DMS79 treated with DMSO at 0.1 percent for 48 hours (cell line): Measurements from ENCODE around the gene LUZP2.
"Not testable (repeated sequence)": the region's sequence is repeated elsewhere in the genome, so short reads cannot be mapped to it uniquely, and the experiment has no call there.

Source experiments
- DNase-seq: peaks from one replicate; lab custom pipeline; 2025; lab: John Stamatoyannopoulos, UW

The LUZP2 gene

GRCh38 chr11:24900960-24901549, 404.2 kb downstream of the LUZP2 start:
- DNase-seq, result no peak

DNA sequence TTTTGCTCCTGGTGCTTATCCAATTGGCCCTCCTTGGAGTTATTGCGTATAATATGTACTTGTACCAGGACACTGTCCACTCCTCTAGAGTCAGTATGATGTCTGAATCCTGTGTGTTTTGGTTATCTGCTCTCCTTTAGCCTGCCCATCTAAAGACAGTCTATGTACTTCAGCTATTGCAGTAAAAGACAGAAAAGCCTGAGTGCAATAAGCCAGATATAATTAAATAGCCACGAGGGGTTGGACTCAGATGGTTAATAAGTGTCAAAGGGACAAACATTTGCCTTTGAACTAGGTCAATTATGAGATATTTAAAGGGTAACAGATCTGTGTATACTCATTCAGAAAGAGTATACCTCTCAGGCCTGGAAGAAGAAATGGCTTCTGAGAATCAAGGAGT, 406.7 kb downstream of the LUZP2 start:
- DNase-seq, result no peak

DNA sequence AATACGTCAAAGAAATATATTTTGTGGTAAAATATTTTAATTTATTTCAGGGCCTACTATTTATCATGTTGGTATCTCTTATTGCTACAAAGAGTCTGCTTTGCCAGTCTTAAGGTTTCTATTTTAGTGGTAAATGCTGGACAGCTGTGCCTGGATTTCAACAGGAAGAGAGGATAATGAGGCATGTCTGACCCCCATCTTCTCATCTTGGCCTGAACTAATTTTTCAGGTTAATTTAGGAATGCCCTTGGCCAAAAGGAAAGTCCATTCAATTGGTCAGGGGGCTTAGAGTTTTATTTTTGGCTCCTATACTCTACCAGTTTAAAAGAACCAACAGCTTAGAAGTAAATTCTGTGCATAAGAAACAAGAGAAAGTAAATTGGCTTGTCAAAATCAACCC, 428.2 kb downstream of the LUZP2 start:
- no peak for DNase-seq

DNA sequence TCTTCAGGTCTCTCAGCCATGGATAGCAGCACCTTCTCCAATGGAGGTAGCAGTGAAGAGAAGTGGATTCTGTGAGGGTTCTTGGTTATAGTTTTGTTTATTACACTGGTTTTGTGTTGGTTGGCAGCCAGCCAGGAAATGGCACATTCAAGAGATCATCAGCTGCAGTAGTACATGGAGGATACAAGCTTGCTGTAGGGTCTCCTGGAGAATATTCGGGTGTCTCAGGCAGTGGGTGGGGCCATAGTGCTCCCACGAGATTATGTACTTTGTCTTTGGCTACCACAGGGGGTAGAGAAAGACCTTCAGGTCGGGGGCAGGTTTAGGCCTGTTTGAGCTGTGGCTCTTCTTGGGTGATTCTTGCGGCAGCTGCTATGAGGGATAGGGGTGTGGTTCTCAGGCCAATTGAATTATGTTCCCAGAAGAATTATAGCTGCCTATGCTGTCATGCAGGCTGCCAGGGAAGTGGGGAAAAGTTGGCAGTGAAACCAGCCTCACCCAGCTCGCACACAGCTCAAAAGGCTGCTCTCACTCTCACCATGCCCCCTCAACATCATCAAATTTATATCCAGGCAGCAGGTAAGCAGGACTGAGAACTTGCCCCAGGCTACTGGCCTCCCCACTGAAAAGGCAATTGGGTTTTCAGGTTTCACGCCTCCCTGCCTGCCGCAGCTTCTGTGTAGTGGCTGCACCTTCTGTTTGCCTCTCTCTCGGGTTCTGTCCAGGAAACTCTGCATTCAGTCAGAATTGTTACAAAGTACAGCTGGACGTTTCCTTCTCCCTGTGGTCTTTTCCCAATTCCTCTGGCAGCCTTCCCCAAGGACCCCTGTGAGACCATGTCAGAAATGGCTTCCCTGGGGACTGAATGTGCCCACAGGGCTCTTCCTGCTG, 435.5 kb downstream of the LUZP2 start:
- DNase-seq, result peak; percentile 92

DNA sequence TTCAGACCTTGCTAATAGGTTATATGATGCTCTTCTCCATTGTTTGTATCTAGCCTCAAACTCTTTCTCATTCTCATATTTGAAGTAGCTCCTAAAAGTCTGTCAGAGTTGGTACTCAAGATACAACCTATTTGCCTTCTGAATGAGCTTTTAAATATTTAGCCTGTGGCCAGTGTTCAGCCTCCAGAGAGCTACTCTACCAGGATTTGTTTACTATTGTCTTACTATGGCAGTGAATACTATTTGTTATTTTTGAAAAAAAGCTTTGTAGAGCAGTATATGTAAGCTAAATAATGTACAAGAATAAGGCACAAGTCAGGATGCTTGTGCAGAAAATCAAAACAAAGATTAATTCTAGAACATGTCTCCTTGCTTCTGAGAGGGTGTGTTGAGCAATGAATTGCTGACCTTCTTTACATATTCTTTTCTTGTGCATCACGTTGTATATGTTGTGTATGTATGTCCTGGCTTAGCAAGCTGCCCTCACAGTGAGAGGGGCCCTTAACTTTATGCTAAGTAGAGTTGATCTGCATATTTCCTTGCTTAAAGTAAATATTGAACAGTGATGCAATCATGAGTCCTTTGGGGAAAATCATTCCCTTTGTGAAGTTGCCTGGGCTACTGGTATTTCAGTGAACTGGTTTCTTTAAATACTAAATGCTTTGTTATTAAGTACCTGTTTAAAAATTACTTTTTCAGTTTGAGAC, 438.0 kb downstream of the LUZP2 start:
- peak; percentile 54 for DNase-seq

DNA sequence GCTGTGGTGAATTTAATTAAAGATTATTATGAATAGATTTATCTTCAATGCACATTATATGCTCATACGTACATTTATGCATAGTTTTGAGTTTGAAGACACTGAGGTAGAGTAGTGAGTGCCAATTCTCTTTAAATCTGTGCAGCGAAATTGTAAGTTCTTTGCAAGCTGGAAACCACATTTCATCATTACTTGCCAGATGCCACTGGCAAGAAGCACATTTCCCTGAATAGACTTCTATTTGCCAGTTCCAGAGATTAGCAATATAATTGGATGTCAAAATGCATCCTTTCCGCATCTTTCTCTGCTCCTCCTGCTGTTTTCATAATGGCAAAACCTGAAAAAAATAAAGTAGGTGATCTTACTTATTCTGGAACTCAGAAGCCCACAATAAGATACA, 448.0 kb downstream of the LUZP2 start:
- no peak for DNase-seq

GRCh38 chr11:24949406-24949805, 452.6 kb downstream of the LUZP2 start:
- DNase-seq, result no peak

- DNase-seq, result no peak
Measured at GRCh38 chr11:24963852-24964251, 467.0 kb downstream of the LUZP2 start.

- no peak for DNase-seq
Measured at GRCh38 chr11:24965748-24966147, 468.9 kb downstream of the LUZP2 start.

DNA sequence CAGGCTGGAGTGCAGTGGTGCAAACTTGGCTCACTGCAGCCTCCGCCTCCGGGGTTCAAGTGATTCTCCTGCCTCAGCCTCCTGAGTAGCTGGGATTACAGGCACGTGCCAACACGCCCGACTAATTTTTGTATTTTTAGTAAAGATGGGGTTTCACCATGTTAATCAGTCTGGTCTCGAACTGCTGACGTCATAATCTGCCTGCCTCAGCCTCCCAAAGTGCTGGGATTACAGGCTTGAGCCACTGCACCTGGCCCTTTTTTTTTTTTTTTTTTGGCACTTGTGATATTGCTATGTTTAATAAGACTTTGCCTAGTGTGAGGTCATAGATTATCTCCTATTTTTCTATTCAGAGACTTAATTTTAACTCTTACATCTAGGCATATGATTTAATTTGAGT, 497.1 kb downstream of the LUZP2 start:
- DNase-seq, result not testable (repeated sequence)

GRCh38 chr11:24999929-25000328, 503.1 kb downstream of the LUZP2 start:
- not testable (repeated sequence) for DNase-seq

- DNase-seq, result no peak
Measured at GRCh38 chr11:25037431-25037830, 540.6 kb downstream of the LUZP2 start.

DNA sequence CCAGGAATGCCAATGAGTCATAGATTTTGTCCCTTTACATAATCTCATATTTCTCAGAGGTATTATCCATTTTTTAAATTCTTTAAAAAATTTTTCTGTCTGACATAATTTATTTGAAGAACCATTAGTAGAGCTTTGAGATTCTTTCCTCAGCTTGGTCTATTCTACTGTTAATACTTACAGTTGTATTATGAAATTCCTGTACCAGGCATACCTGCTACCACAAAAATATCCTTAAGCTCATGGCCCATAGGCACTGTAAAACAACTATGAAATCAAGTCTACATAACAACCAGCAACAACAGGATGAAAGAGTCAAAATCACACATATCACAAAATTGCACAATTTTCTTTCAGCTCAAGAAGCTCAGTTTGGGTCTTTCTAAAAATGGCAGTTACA, 541.3 kb downstream of the LUZP2 start:
- DNase-seq, result no peak

GRCh38 chr11:25039165-25039564, 542.3 kb downstream of the LUZP2 start:
- no peak for DNase-seq

DNA sequence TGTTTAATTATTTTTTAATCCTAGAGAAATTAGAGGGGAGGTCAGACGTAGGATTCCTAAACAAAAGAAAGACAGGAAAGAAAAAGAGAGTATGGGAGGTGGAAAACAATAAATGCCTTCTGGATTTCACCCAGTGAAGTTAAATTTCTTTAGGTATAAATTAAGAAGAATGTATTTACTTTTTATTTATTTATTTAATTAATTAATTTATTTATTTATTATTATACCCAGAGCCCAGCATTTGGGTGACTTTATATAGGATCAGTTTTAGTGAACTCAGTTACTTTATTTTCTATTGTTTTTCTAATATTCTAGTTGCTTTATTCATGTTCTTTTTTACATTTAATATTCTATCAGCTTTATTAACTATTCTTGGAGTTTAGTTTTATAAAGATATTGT, 551.8 kb downstream of the LUZP2 start:
- no peak for DNase-seq

- no peak for DNase-seq
Measured at GRCh38 chr11:25052844-25053243, 556.0 kb downstream of the LUZP2 start.

GRCh38 chr11:25057861-25058260, 561.0 kb downstream of the LUZP2 start:
- DNase-seq, result no peak

- no peak for DNase-seq
Measured at GRCh38 chr11:25065746-25066145, 568.9 kb downstream of the LUZP2 start.

DNA sequence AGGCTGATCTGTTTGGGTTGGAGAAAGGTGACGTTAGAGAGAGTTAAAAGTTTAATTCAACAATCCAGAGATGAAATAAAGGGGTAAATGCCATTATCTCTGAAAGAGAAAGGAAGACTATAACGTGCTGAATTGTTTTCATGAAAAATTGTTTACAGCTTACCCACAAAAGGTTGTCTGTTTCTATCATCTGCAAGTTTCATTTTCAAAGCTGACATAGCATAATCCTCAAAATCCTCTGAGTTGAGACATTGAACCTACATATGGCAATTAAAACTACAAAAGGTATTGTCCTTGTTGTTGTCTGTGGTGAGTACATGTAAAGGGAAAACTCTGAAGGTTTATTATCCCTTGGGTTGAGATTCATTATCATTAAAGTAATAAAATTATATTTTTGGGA, 569.9 kb downstream of the LUZP2 start:
- no peak for DNase-seq

DNA sequence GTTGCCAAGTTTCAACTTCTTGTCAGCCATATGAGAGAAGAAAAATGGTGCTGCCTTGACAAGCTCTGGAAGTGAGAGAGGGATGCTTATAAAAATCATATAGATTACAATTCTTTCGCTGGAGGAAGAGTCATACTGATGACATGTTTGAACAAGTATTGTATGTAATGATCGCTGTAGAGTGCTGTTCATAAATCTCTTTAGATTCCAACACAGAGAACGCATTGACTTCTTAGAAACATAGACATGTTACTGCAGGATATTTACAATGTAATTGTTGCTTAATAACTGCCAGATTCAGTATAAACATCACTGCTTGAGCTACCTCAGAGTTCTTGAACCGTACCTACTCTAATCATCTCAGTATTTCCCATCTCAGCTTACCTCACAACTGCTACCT, 571.6 kb downstream of the LUZP2 start:
- DNase-seq, result no peak

DNA sequence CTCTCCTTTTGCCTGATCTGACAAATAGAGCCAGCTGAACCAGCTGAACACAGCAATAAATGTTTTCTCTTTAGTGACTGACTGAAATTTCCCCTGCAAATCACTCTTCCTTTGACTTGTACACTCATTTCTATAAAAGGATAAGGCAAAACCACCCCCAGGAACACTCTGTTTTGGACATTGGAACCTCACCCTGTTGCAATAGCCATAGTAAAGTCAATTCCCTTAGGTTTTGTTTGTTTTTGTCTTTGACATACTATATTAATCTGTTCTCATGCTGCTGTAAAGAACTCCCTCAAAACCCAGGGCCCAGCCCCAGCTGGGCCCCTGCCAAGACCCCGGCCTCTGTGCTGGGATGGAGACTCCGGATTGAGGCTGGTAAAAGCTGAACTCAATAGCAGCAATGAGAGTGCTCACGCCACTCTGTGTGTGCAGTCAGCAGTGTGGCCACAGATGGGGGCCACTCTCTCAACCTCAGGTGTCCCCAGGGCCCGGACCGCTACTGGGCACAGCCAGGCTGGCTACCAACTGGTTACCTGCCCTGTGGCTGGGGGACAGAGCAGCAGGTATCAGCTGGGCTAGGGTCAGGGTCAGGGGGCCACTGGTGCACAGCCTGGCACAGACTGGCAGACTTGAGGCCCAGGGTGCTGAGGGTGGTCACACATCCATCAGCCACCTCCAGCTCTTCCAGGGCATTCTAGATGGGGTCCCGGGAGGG, 597.4 kb downstream of the LUZP2 start:
- DNase-seq, result no peak

- DNase-seq, result no peak
Measured at GRCh38 chr11:25119416-25119815, 622.6 kb downstream of the LUZP2 start.
